NCI-H1436 (cell line): ENCODE results near the gene SAMHD1.

ENCODE experiments used
- DNase-seq: peaks from one replicate; lab custom pipeline; 2025; lab: John Stamatoyannopoulos, UW

SAMHD1 gene

DNA sequence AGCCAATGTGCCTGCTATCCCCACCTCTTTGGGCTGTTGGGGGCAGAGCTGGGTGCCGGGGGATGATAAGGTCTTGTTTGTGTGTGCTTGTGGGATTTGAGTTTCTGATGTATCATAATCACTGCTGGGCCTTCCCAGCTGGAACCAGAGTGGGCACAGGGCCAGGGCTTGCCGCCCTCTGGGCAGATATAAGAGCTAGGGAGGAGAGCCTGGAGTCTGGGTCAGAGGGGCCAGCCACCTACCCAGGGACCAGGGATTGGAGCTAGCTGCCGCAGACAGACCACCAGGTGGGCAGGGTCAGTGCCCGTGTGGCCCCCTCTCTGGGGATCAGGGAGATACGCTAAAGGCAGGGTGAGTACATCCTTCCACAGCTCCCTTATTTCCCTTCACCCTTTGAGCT lies 78.7 kb downstream of the SAMHD1 start:
- DNase-seq: no peak

- no peak for DNase-seq
These were observed 79.6 kb downstream of the SAMHD1 start for GRCh38 chr20:36871640-36872570.

DNA sequence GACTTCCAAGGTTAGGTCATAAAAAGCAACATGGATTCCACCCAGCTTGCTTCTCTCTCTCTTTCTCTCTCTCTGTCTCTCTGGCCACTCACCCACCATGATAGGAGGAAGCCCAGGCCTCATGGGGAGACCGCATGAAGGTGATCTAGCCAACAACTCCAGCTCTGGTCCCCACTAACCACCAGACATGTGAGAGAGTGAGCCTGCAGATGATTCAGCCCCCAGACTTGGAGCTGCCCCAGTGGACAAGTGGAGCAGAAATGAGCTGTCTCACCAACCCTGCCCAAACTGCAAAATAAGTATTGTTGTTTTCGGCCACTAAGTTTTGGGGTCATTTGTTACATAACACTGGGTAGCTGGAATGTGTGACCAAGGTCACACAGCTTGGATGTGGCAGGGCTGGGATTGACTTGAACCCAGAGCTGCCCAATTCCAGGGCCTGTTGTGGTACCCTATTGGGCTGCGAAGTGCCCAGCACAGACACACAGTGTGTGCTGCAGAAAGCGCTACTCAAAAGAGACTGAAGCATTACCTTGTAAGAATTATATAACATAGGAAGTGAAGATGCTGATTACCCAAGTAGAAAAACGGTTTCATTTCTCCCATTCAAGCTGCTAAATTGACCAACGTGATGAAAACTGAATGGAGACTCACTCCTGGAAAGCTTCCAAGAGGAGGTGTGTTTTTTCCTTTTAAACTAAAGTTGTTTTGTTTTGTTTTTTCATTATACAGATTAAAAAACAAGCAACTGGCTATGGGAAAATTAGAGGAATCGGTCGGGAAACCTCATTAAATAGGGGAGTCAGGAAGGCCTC lies 84.6 kb downstream of the SAMHD1 start:
- no peak for DNase-seq

GRCh38 chr20:36866164-36866563 lies 85.3 kb downstream of the SAMHD1 start:
- no peak for DNase-seq

GRCh38 chr20:36865861-36866149 lies 85.7 kb downstream of the SAMHD1 start:
- DNase-seq: no peak

DNA sequence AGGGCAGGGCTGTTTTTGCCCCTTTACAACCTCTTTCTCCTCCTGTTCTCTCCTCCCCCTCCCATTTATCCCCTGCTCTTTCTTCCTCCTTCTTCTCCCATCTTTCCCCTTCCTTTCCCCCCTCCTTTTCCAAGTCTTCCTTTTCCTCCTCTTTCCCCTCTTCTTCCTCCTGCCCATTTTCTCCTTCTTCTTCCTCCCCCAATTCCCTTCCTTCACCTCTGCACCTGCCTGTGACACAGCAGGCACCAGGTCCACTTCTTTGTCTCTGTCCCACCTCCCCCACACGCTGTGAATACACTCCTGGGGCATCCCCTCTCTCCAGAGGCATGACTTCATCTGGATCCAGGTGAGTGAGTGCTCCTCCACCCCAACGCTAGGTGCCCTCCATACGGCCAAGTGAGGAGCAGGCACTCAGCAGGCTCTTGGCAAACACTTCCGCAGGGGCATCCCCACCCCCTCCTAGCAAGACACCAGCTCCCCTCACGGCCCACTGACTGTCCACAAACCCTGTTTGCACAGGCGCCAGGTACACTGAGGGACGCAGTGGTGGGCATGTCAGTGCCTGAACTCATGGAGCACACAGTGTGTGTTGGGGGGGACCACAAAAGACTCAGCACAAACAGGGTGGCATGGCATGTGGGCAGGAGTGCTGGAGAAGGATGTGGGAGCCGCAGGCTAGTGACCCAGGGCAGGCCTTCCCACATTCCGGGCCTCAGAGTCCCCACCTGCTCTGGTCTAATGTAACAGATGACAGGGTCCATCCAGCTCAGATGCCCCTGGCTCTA lies 86.2 kb downstream of the SAMHD1 start:
- no peak for DNase-seq

- DNase-seq: no peak
These were observed 88.4 kb downstream of the SAMHD1 start for GRCh38 chr20:36862857-36863668.

GRCh38 chr20:36861875-36862801 lies 89.4 kb downstream of the SAMHD1 start:
- no peak for DNase-seq

DNA sequence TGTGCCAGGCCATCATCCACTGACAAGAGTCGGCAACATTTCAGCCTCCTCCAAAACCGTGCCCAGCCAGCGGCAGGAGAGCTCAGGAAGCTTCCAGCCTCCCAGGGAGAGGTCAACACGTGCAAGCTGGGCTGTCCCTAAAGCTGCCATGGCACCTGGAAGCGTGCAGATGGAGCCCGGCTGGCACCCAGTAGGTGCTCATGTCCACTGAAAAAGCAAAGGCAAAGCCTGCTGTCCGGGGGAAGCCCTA lies 90.0 kb downstream of the SAMHD1 start:
- no peak for DNase-seq

GRCh38 chr20:36860811-36861624 lies 90.5 kb downstream of the SAMHD1 start:
- DNase-seq: no peak

DNA sequence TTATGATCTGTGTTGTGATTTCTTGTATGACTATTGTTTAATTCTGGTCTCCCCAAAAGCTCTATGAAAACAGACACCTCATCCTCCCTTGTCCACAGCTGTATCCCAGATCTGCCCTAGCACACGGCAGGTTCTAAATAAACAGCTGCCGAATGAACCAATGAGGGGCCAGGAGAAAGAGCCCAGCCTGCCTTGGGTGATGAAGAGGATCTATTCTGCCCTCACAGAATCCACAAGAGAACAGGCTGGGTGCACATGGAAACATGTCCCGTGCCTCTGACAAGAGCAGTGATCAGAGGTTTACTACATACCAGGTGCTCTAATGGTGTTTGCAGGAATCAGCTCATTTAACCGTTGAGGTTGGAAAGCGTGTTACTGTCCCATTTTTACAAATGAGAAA lies 91.2 kb downstream of the SAMHD1 start:
- no peak for DNase-seq

DNA sequence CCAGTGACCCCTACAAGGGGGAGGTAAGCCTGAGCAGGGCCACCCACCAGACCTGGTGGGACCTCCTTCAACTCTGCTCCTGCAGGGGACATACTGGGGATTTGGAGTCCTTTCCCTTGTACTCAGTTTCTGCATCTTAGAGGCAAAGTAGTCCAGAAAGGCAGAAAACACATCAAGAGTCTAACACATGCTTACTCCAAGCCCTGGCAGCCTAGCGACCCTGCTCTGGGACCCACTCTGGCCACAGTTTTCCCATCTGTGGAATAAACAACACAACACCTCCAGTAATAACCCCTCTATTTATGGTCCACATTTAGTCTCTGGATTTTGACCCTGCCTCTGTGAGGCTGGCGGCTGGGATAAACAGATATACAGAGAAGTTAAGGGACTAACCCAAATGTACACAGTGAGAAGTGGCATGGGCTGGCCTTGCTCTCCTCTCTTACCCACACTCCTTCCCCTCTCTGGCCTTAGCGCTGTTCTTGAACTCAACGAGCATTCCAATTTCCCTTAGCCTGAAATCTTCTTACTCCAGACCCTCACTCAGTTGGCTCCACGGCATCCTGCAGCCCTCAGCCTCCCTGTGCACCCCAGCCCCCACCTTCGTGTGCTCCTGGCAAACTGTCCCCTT lies 91.7 kb downstream of the SAMHD1 start:
- DNase-seq: no peak

DNA sequence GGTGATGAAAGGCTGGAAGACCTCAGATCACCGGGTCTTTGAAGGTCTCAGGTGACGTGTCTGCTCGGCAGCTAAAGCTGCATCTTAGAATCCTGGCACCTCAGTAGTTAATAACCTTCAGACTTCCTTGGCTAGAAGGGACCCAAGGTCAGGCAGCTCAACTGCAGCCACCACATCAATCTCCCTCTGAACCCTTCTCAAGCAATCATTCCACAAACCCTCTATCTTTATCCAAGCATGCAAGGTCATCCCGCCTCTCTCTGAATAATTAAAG lies 92.3 kb downstream of the SAMHD1 start:
- DNase-seq: no peak

DNA sequence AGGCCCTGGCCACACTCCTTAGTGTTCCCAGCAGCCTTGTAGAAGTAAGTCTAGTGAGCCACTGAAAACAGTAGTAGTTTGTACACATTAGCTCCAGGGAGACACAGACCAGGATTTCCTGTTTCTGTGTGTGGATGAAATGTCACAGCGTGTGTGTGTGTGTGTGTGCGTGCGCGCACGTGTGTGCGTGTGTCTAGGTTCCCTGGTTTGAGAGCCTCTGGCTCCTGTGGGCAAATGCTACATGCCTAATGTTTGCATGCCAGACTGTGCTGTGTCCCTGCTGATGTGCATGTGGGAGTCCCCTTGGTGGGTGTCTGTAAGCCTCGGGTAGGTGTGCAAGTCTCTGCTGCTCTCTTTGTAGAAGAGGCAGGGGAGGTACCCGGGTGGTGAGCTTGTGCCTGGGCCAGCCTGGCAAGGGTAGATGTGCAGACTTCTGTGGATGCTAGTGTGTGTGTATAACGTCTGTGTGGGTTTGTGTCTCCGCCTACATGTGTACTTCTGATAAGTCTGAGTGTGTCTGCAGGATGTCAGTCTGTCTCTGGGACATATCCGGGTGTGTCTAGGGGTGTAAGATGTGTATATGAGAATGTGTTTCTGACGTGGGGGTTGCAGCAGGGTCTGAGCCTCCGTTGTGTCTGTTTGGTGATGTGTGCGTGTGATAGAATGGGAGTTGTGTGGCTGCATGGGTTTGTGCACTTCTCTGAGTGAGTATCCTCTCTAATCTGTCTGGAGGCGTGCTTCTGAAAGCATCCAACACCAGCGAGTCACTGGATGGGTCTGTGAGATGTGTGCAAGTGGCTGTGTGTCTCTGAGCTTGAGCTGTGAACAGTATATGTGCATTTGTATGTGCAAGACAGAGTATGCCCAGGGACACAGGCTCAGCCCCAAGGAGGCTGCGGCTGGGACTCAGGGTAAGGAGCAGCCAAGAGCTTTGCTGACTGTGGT lies 94.5 kb downstream of the SAMHD1 start:
- no peak for DNase-seq

- no peak for DNase-seq
These were observed 95.3 kb downstream of the SAMHD1 start for GRCh38 chr20:36856195-36856594.

- no peak for DNase-seq
These were observed 96.3 kb downstream of the SAMHD1 start for GRCh38 chr20:36855241-36855657.

DNA sequence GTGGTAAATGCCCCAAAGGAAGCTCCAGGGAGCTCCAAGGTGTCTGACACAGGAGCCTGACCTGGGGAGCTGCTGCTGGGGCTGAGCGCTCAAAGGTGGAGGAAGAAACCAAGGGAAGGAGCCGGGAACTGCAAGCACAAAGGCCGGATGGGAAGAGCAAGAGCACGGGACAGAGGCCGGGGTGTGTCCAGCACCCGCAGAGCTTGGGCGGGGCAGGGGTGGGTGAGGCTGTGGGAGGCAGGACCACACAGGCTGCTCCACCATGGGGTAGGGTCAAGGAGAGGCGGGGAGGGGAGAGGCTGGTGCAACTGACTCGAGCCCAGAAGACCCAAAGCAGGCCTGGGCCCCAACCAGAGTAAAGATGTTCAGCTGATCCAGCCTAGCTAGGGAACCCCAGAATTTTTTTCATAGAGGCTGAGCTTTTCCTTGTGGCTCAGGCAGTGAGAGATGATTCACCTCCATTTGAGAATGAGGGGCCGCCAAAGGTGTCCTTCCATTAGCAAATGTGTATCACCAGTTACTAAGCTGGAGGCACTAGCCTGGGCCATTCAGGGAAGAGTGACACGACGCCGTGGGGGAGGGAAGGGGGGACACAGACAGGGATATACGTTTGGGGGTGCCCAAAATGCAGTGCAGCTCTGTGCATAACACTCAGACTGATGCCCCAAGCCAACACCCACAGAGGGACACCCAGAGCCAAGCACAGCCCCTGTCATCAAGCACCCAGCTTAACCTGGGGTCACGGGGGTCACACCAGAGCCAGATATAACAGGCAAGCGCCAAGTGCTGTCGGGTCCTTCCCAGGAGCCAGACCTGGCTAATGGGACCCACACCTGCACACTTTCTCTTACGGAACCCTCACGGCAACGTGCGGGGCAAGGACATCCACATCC lies 96.9 kb downstream of the SAMHD1 start:
- DNase-seq: no peak

DNA sequence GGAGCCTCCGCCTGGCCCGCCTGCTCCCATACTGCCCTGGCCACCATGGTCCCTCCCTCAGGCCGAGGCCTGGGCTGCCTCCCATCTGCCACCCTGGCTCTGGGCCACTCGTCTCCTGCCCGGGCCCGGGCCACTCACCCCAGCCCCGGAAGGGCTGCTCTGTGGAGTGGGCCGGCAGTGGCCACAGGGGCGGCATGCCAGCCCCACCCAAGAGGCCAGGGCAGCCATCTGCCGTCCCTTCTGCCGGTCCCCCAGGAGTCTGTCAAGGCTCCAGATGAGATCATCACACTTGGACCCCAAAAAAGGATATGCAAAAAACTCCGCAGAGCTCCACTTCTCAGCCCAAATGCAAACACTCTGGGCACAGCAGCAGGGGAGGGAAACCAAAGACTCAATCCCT lies 99.3 kb downstream of the SAMHD1 start:
- DNase-seq: no peak
